Measurements from ENCODE around the gene CCL13. TPM values are rescaled to one million over a fixed set of nuclear protein-coding genes. Genes with fewer than 3 reads are reported as not detected.

The CCL13 gene
- total and polyA plus RNA-seq, 2 experiments from 2014 or later = not detected

DNA sequence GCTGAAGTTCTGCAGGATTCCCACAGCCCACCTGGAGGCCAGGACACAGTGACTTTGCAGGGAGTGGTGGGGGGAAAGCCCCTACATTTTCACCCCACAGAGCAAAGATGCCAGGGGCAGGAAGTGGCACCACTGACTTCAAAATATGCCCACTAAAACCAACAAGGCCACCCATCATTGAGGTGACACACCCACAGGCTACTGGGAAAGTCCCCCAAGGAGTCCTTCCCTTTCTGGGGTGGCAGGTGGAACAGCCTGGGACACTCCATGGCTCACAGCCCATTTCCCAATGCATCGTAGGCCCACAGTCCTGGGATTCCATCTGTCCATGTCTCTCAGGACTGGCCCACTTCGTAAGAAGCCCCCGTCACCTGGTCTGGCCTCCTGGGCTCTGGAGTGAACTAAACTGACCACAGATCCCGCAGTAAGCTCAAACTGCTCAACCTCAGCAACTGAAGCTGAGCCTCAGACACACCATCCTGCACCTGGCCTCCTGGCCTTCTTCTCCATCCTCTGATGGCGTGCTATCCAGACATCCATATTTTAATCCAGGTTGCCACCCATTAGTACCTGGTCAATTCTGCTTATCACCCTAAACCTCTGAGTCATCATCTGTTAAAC, 14.2 kb downstream of the CCL13 start:
- H3K27ac ChIP-seq = peak overlapping the region; percentile 76
- no peaks in the 10 kb centered on the region for H3K36me3 ChIP-seq (replicated peaks; ENCODE audit: insufficient read depth, low read depth)
- H3K4me1 ChIP-seq (ENCODE audit: insufficient read depth) = peaks cover 11% of the 10 kb centered on the region
- no peaks in the 10 kb centered on the region for H3K9me3 ChIP-seq (ENCODE audit: low read depth)
- no peak for TF ChIP-seq EZH2 (IDR thresholded peaks at IDR 0.05; ENCODE audit: borderline replicate concordance)
- TF ChIP-seq, protein P1, sequence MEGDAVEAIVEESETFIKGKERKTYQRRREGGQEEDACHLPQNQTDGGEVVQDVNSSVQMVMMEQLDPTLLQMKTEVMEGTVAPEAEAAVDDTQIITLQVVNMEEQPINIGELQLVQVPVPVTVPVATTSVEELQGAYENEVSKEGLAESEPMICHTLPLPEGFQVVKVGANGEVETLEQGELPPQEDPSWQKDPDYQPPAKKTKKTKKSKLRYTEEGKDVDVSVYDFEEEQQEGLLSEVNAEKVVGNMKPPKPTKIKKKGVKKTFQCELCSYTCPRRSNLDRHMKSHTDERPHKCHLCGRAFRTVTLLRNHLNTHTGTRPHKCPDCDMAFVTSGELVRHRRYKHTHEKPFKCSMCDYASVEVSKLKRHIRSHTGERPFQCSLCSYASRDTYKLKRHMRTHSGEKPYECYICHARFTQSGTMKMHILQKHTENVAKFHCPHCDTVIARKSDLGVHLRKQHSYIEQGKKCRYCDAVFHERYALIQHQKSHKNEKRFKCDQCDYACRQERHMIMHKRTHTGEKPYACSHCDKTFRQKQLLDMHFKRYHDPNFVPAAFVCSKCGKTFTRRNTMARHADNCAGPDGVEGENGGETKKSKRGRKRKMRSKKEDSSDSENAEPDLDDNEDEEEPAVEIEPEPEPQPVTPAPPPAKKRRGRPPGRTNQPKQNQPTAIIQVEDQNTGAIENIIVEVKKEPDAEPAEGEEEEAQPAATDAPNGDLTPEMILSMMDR (IDR thresholded peaks at IDR 0.05; ENCODE audit: poor library complexity) = no peak
- TF ChIP-seq EZH2phosphoT487 (IDR thresholded peaks at IDR 0.05; ENCODE audit: low read depth, severe bottlenecking, unreplicated experiment) = no peak
- no peaks in the 10 kb centered on the region for H3K9me2 ChIP-seq (replicated peaks; ENCODE audit: insufficient read depth)
- H4K20me1 ChIP-seq (ENCODE audit: insufficient read depth, poor library complexity, severe bottlenecking) = no peaks in the 10 kb centered on the region
- no peak overlapping the region for H2AFZ ChIP-seq
- peaks cover 2% of the 10 kb centered on the region for H3K27me3 ChIP-seq
- H3K4me2 ChIP-seq = no peak overlapping the region
- WGBS (ENCODE audit: low lambda C conversion rate, missing lambda C conversion rate) = 92% methylated on average over 5 of the region's 5 CpGs
- no peak overlapping the region for H3K4me3 ChIP-seq
- no peaks in the 10 kb centered on the region for H3K79me2 ChIP-seq
- DNase-seq (ENCODE audit: low spot score) = no peak

DNA sequence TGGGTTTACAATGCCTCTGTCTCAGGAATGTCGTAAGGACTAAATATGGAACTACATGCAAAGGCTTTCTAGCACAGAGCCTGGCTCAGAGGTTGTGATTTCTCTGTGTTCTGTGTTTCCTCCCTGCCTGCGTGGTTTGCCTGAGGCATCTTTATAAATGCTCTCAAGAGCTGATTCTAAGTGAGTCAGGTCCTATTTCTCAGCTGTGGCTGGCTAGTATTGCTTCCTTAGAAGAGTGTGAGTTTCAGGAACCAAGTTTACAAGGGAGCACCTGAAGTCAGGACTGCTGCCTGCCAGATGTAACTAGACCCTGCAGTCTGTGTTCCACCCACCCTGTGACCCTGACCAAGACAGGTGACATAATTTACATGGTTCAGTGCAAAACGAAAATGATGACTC, 14.7 kb downstream of the CCL13 start:
- H3K9me2 ChIP-seq (replicated peaks; ENCODE audit: insufficient read depth) = no peaks in the 10 kb centered on the region
- TF ChIP-seq, protein P1 (IDR thresholded peaks at IDR 0.05; ENCODE audit: poor library complexity) = no peak
- H3K4me3 ChIP-seq = no peak overlapping the region
- H3K36me3 ChIP-seq (replicated peaks; ENCODE audit: insufficient read depth, low read depth) = no peaks in the 10 kb centered on the region
- H2AFZ ChIP-seq = no peak overlapping the region
- H3K9me3 ChIP-seq (ENCODE audit: low read depth) = no peaks in the 10 kb centered on the region
- no peak overlapping the region for H3K4me2 ChIP-seq
- peaks cover 11% of the 10 kb centered on the region for H3K4me1 ChIP-seq (ENCODE audit: insufficient read depth)
- 23% methylated on average over 3 of the region's 3 CpGs for WGBS (ENCODE audit: low lambda C conversion rate, missing lambda C conversion rate)
- H3K27ac ChIP-seq = peak overlapping the region; percentile 76
- no peaks in the 10 kb centered on the region for H4K20me1 ChIP-seq (ENCODE audit: insufficient read depth, poor library complexity, severe bottlenecking)
- no peaks in the 10 kb centered on the region for H3K79me2 ChIP-seq
- DNase-seq (ENCODE audit: low spot score) = peak; percentile 40
- H3K27me3 ChIP-seq = no peaks in the 10 kb centered on the region

DNA sequence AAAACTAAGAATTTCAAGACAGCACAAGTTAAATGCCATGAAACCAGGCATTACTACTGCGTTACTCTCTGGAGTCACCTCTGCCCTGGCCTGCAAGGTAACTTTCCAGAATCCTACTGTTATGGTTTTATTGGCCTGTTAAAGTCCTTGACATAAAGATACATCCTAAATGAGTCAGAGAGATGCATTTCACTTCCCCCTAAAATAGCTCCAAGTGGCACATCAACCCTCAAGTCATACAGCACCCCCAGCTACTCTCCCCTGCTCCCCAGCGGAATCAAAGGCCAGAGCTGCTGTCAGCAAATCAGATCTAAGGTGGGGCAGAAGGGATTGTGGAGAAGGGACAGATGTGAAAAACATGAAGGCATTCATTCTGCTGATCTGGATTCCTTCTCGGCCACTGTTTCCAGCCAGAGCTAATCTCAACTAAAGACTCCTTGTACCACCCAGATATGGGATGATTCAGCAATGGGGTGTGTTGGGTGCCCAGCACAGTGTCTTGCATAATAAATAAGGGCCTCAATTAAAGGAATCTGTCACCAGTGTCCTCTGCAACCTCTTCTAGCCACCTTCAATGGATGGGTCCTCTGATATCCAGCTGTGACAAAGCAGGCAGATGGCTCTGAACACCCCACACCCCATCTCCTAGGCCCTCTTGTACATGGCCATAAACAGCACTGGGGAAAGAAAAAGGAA, 15.3 kb downstream of the CCL13 start:
- no peak for DNase-seq (ENCODE audit: low spot score)
- H2AFZ ChIP-seq = no peak overlapping the region
- TF ChIP-seq EZH2 (IDR thresholded peaks at IDR 0.05; ENCODE audit: borderline replicate concordance) = no peak
- TF ChIP-seq EZH2phosphoT487 (IDR thresholded peaks at IDR 0.05; ENCODE audit: low read depth, severe bottlenecking, unreplicated experiment) = no peak
- TF ChIP-seq, protein P1 (IDR thresholded peaks at IDR 0.05; ENCODE audit: poor library complexity) = no peak
- H3K79me2 ChIP-seq = no peaks in the 10 kb centered on the region
- H3K9me2 ChIP-seq (replicated peaks; ENCODE audit: insufficient read depth) = no peaks in the 10 kb centered on the region
- no peak overlapping the region for H3K4me2 ChIP-seq
- no peaks in the 10 kb centered on the region for H4K20me1 ChIP-seq (ENCODE audit: insufficient read depth, poor library complexity, severe bottlenecking)
- H3K36me3 ChIP-seq (replicated peaks; ENCODE audit: insufficient read depth, low read depth) = no peaks in the 10 kb centered on the region
- H3K27ac ChIP-seq = peak overlapping the region; percentile 76
- WGBS (ENCODE audit: low lambda C conversion rate, missing lambda C conversion rate) = 71% methylated on average over 3 of the region's 3 CpGs
- no peaks in the 10 kb centered on the region for H3K27me3 ChIP-seq
- H3K9me3 ChIP-seq (ENCODE audit: low read depth) = no peaks in the 10 kb centered on the region
- no peak overlapping the region for H3K4me3 ChIP-seq
- peaks cover 11% of the 10 kb centered on the region for H3K4me1 ChIP-seq (ENCODE audit: insufficient read depth)

All from hepatocyte (in vitro differentiated cells).